Epidermal melanocyte (primary cell): Measurements from ENCODE around the gene CFLAR.
"Not testable (repeated sequence)": the region's sequence is repeated elsewhere in the genome, so short reads cannot be mapped to it uniquely, and the experiment has no call there.

Experiments
- DNase-seq: peaks from one replicate; pipeline ENCODE4 v3.0.0; 2011; ENCODE audit warnings: low spot score; ENCODE audit not compliant: insufficient read length

Gene CFLAR

GRCh38 chr2:201149064-201149820 lies 33.3 kb downstream of the CFLAR start:
- peak; percentile 56 for DNase-seq

DNA sequence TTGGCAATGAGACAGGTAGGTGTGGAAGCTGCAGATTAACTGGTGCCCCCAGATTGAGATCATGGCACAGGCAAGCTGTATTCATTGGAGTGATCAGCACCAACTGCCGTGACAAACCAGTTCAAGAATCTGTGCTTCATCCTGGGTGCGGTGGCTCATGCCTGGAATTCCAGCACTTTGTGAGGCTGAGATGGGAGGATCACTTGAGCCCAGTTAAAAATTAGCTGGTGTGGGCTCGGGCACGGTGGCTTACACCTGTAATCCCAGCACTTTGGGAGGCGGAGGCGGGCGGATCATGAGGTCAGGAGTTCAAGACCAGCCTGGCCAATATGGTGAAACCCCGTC lies 33.8 kb downstream of the CFLAR start:
- not testable (repeated sequence) for DNase-seq

DNA sequence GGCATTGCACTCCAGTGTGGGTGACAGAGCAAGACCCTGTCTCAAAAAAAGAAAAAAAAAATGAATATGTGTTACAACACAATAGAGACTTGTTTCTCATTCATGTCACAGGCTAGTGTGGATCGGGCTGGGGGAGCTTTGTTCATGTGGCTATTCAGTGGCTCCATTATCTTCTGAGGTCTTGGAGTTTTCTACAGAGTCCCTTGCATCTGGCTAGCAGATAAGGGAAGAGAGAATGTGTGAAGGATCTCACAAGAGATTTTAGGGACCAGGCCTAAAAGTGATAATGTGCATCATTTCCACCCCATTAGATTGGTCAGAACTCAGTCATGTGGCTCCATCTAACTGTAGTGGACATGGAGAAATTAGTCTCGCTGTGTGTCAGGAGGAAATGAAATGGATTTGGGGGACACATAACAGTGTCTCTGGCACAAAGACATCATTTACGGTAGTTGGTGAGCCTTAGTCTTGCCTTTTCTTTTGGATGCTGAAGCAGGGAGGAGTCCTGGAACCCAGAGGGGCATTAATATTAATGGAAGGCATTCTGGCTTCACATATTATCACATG lies 34.6 kb downstream of the CFLAR start:
- no peak for DNase-seq

DNA sequence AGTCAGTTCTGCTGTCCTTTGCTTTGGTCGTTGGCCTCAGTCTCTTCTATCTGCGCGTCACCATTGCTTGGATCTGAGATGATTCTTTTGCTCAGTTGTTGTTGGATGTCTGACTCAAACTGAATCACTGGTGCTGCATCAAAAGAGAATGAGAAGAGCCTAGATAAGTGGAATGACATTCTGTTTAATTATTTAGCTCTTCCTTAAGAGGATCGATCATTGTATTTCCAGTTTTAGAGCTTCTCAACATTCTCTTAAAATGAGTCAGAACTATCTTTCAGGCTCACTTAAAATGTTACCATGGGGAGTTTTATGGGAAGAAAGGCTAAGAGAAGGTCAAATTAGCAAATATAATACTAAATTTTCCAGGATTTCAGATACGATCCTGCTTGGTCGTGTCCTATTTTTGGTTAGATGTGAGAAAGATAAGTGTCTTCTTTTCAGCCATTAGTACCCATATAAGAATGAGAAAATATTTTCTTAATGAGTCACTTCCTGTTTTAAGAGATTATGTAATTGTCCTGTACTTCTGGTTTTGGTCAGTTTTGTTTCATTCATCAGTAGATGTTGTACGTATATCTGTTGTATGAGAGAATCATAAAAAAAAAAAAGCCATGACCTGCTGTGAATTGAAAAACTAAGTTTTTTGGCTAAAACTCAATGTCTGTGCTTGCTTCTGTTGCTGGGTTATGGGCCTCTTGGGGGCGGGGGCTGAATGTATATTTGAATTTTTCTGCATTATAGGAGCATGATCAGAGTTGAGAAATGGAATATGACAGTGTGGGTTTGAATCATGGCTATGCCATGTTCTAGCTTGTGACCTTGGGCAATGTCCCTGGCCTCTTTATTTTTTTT lies 35.4 kb downstream of the CFLAR start:
- DNase-seq, result no peak

DNA sequence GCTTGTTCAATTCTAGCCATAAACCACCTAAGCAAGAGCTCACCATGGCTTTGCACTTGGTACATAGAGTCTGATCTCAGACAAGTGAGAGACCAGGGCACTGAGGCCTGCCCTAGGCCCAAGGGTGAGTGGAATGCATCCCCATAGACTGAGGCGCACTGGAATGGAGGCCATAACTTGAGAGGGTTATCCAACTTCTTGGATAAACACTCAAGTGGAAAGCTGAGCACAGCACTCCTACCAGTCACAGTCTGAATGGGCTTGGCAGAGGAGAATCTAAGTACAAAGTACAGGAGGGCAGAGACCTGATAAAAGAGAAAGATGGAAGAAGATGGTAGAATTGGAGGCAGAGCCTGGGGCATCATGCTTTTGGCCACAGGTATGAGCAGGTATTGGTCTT lies 36.6 kb downstream of the CFLAR start:
- no peak for DNase-seq

GRCh38 chr2:201152999-201153815 lies 37.2 kb downstream of the CFLAR start:
- no peak for DNase-seq

- DNase-seq, result no peak
These were observed 38.8 kb downstream of the CFLAR start for GRCh38 chr2:201154615-201155399.

- no peak for DNase-seq
These were observed 40.1 kb downstream of the CFLAR start for GRCh38 chr2:201156036-201156435.

GRCh38 chr2:201156640-201157039 lies 40.7 kb downstream of the CFLAR start:
- DNase-seq, result no peak

- DNase-seq, result no peak
These were observed 41.7 kb downstream of the CFLAR start for GRCh38 chr2:201157694-201158093.

- peak; percentile 74 for DNase-seq
These were observed 42.4 kb downstream of the CFLAR start for GRCh38 chr2:201158111-201158929.

- no peak for DNase-seq
These were observed 48.2 kb downstream of the CFLAR start for GRCh38 chr2:201164166-201164565.

DNA sequence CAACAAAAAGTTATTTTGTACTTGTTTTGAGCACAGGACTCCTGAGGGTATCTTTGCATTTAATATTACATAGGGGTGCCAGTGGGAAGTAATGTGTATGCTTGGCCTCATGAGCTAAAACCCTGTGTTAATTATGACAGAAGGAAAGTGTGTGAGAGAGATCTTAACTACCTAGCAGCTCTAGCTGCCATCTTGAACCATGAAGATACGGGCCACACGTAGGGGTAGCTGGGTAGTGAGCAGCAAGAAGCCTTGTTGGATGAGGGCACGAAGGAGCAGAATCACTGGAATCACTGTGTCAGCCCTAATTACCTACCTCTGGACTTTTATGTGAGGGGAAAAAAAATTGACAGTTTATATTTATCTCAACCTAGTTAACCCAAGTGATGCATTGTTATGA lies 51.6 kb downstream of the CFLAR start:
- no peak for DNase-seq

- not testable (repeated sequence) for DNase-seq
These were observed 52.5 kb downstream of the CFLAR start for GRCh38 chr2:201168496-201168895.

DNA sequence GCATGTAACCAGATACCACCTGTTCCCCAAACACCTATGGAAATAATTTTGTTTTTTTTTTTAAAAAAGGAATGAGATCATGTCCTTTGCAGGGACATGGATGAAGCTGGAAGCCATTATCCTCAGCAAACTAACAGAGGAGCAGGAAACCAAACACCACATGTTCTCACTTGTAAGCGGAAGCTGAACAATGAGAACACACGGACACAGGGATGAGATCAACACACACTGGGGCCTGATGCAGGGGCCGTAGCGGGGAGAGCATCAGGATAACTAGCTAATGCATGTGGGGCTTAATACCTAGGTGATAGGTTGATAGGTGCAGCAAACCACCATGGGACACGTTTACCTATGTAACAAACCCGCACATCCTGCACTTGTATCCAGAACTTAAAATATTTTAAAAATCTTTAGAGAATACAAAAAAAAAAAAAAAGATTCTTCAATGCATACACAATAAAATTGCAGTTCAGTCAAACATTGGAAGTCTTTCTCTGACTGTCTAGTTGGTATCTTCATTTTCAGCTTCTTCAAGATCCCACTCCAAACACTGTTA lies 55.4 kb downstream of the CFLAR start:
- no peak for DNase-seq

GRCh38 chr2:201172279-201172678 lies 56.3 kb downstream of the CFLAR start:
- DNase-seq, result no peak

- DNase-seq, result no peak
These were observed 58.7 kb downstream of the CFLAR start for GRCh38 chr2:201174687-201175086.

GRCh38 chr2:201176081-201176481 lies 60.1 kb downstream of the CFLAR start:
- no peak for DNase-seq

DNA sequence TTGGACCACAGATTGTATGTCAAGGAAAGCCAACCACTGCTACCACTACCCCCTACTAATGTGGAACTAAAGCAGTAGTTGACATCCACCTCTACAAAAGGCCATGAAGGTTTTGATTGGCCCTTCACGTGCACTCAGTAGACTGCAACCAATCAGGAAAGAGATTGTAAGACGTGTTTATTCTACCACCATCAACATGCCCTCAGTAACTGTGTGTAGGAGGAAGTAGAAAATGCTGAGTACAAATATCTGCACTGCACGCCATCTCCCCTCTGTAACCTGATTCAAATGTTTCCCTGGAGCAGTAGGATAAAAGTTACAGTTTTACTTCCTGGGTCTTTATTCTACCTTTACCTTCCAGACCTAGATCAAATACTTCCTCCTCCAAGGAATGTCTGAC lies 64.0 kb downstream of the CFLAR start:
- no peak for DNase-seq
